Breast epithelium (tissue), 4 donors: ENCODE results near the gene TOR4A. TPM values are rescaled to one million over a fixed set of nuclear protein-coding genes. Genes with fewer than 3 reads are reported as not detected.

ENCODE experiments used
- DNase-seq, 2 donors: peaks; one replicate each; pipeline ENCODE4 v3.0.0-alpha.2; 2019; ENCODE audit warnings: low spot score in 2 of 2
- H3K27ac ChIP-seq, 2 donors: fragments of 200-600 bp; sonication (generic) in 1 of 2; one replicate each; pipeline ENCODE4 v1.5.1; 2016 to 2019; ENCODE audit warnings: mild to moderate bottlenecking in 1 of 2
- H3K27me3 ChIP-seq, 2 donors: fragments of 200-600 bp; sonication (generic) in 1 of 2; one replicate each; pipeline versions ENCODE4 v1.5.1 to v1.6.0; 2017 to 2019; ENCODE audit warnings: control low read depth in 1 of 2, mild to moderate bottlenecking in 1 of 2
- H3K36me3 ChIP-seq: fragments of 200-600 bp; one replicate; pipeline ENCODE4 v1.5.1; 2019
- H3K4me1 ChIP-seq, 2 donors: fragments of 200-600 bp; sonication (generic); one replicate each; pipeline ENCODE4 v1.5.1; 2016 to 2019; ENCODE audit warnings: control low read depth in 1 of 2
- H3K4me3 ChIP-seq, 3 donors: fragments of 200-600 bp; sonication (generic); 1 replicate in 2 of 3; 2 replicates in 1 of 3; pipeline ENCODE4 v1.5.1; 2016 to 2019; ENCODE audit warnings: mild to moderate bottlenecking in 3 of 3, moderate library complexity in 2 of 3
- H3K9me3 ChIP-seq, 2 donors: fragments of 200-600 bp; sonication (generic) in 1 of 2; one replicate each; pipeline ENCODE4 v1.5.1; 2016 to 2019; ENCODE audit warnings: control low read depth in 1 of 2
- CTCF ChIP-seq, 3 donors: fragments of 450-650 bp; IDR thresholded peaks; one replicate each; pipeline ENCODE4 v1.5.1; 2016 to 2017; ENCODE audit warnings: antibody characterized with exemption in 3 of 3, mild to moderate bottlenecking in 3 of 3, moderate library complexity in 3 of 3
- POLR2A ChIP-seq: fragments of 450-650 bp; IDR thresholded peaks from one replicate; pipeline ENCODE4 v1.6.1; 2016; ENCODE audit warnings: antibody characterized with exemption, mild to moderate bottlenecking, moderate library complexity
- POLR2AphosphoS5 ChIP-seq, 3 donors: sonication (generic); formaldehyde crosslinking; IDR thresholded peaks; one replicate each; pipeline ENCODE4 v1.6.1; 2017; ENCODE audit warnings: antibody characterized with exemption in 3 of 3
- intact Hi-C: fragments of 100-400 bp; cut with DNase I; formaldehyde crosslinking; loops from one replicate; pipeline ENCODE4 v1.15.1; 2023; ENCODE audit warnings: low total_unique reads
- total RNA-seq, 3 donors: library from RNA; depleted of rRNA; stranded (reverse); fragments of >200 nt; gene quantifications; one replicate each; pipeline ENCODE4 v1.1.0, GENCODE V29; 2016

The TOR4A gene
- total RNA-seq, 3 donors from 2014 or later, result 2.9 to 5.4 (median 3.7) TPM

- H3K9me3 ChIP-seq, result no peaks in the 10 kb centered on the region
- peaks cover 0 to 3% of the 10 kb centered on the region in 2 donors for H3K4me1 ChIP-seq
- DNase-seq, result no peak
- TF ChIP-seq CTCF (IDR thresholded peaks at IDR 0.05) (no peak), POLR2AphosphoS5 (IDR thresholded peaks at IDR 0.05) (no peak), POLR2A (no peak)
- H3K4me3 ChIP-seq, result no peak overlapping the region
- no peaks in the 10 kb centered on the region for H3K27me3 ChIP-seq
- intact Hi-C loops, result no loop called here
- H3K36me3 ChIP-seq, result peaks cover 5% of the 10 kb centered on the region
- peak overlapping the region; percentile 15 to 71 for H3K27ac ChIP-seq
Measured at GRCh38 chr9:137267933-137268355, 9.6 kb upstream of the TOR4A start.

GRCh38 chr9:137268538-137269201 is 8.9 kb upstream of the TOR4A start:
- no peak overlapping the region for H3K4me3 ChIP-seq
- intact Hi-C loops, result loop anchor here (1.0 kb wide), 1 partner anchor 33 kb away; no protein-coding TSS in a partner anchor
- DNase-seq, result no peak
- peaks cover 0 to 3% of the 10 kb centered on the region in 2 donors for H3K4me1 ChIP-seq
- TF ChIP-seq POLR2A (no peak), POLR2AphosphoS5 (IDR thresholded peaks at IDR 0.05) (no peak)
- H3K27me3 ChIP-seq, result no peaks in the 10 kb centered on the region
- no peaks in the 10 kb centered on the region for H3K9me3 ChIP-seq
- peaks cover 5% of the 10 kb centered on the region for H3K36me3 ChIP-seq
- peak overlapping the region; percentile 71 to 84 for H3K27ac ChIP-seq

- H3K4me3 ChIP-seq, result no peak overlapping the region
- H3K36me3 ChIP-seq, result peaks cover 5% of the 10 kb centered on the region
- H3K27ac ChIP-seq, result peak overlapping the region; percentile 71 to 84
- no peaks in the 10 kb centered on the region for H3K27me3 ChIP-seq
- peak in 1 of 2 donors; percentile 64 for DNase-seq
- TF ChIP-seq POLR2AphosphoS5 (IDR thresholded peaks at IDR 0.05), result peak in 2 of 3 donors; percentile 6 to 31
- no peak for TF ChIP-seq CTCF (IDR thresholded peaks at IDR 0.05)
- no peak for TF ChIP-seq POLR2A
- peaks cover 0 to 3% of the 10 kb centered on the region in 2 donors for H3K4me1 ChIP-seq
- no peaks in the 10 kb centered on the region for H3K9me3 ChIP-seq
- intact Hi-C loops, result loop anchor here (1.0 kb wide), 1 partner anchor 32 kb away; no protein-coding TSS in a partner anchor
Measured at GRCh38 chr9:137269231-137269772, 8.2 kb upstream of the TOR4A start.

- Histone ChIP-seq H3K27me3 (no peaks in the 10 kb centered on the region), H3K9me3 (no peaks in the 10 kb centered on the region), H3K4me1 (peaks cover 0 to 3% of the 10 kb centered on the region in 2 donors), H3K4me3 (no peak overlapping the region), H3K36me3 (peaks cover 5% of the 10 kb centered on the region), H3K27ac (peak overlapping the region; percentile 54 to 68)
- intact Hi-C loops, result no loop called here
- TF ChIP-seq POLR2A (no peak), POLR2AphosphoS5 (IDR thresholded peaks at IDR 0.05) (peak in 1 of 3 donors; percentile 43)
- DNase-seq, result peak in 1 of 2 donors; percentile 71
Measured at GRCh38 chr9:137270929-137271695, 6.4 kb upstream of the TOR4A start.

GRCh38 chr9:137271696-137272076 is 5.8 kb upstream of the TOR4A start:
- no peaks in the 10 kb centered on the region for H3K9me3 ChIP-seq
- H3K27ac ChIP-seq, result peak overlapping the region; percentile 48 to 68
- H3K36me3 ChIP-seq, result peaks cover 5% of the 10 kb centered on the region
- TF ChIP-seq CTCF (IDR thresholded peaks at IDR 0.05), result no peak
- no peak for TF ChIP-seq POLR2AphosphoS5 (IDR thresholded peaks at IDR 0.05)
- TF ChIP-seq POLR2A, result no peak
- peaks cover 0 to 3% of the 10 kb centered on the region in 2 donors for H3K4me1 ChIP-seq
- intact Hi-C loops, result no loop called here
- no peak for DNase-seq
- no peak overlapping the region for H3K4me3 ChIP-seq
- no peaks in the 10 kb centered on the region for H3K27me3 ChIP-seq
